NK-92 (cell line): ENCODE measurements around the gene ACVR1B.

Experiments used
- DNase-seq: peaks from one replicate; lab custom pipeline; 2025; ENCODE audit not compliant: unreplicated experiment; lab: John Stamatoyannopoulos, UW

ACVR1B gene

GRCh38 chr12:52020539-52021336 lies 69.2 kb downstream of the ACVR1B start:
- DNase-seq = no peak

GRCh38 chr12:52022841-52023181 lies 71.3 kb downstream of the ACVR1B start:
- no peak for DNase-seq

- peak; percentile 33 for DNase-seq
Observed at GRCh38 chr12:52023182-52023975, 71.9 kb downstream of the ACVR1B start.

GRCh38 chr12:52023976-52024688 lies 72.6 kb downstream of the ACVR1B start:
- no peak for DNase-seq

- DNase-seq = no peak
Observed at GRCh38 chr12:52024845-52025230, 73.3 kb downstream of the ACVR1B start.

- DNase-seq = no peak
Observed at GRCh38 chr12:52026263-52026662, 74.8 kb downstream of the ACVR1B start.

GRCh38 chr12:52027085-52027843 lies 75.8 kb downstream of the ACVR1B start:
- DNase-seq = no peak

- DNase-seq = no peak
Observed at GRCh38 chr12:52029685-52030084, 78.2 kb downstream of the ACVR1B start.

GRCh38 chr12:52032446-52032803 lies 80.9 kb downstream of the ACVR1B start:
- DNase-seq = no peak

GRCh38 chr12:52032804-52033445 lies 81.4 kb downstream of the ACVR1B start:
- peak; percentile 31 for DNase-seq

GRCh38 chr12:52033446-52034140 lies 82.1 kb downstream of the ACVR1B start:
- no peak for DNase-seq

GRCh38 chr12:52035190-52035589 lies 83.7 kb downstream of the ACVR1B start:
- DNase-seq = no peak

- DNase-seq = no peak
Observed at GRCh38 chr12:52035926-52036325, 84.4 kb downstream of the ACVR1B start.

- peak; percentile 20 for DNase-seq
Observed at GRCh38 chr12:52036587-52037171, 85.2 kb downstream of the ACVR1B start.

- DNase-seq = no peak
Observed at GRCh38 chr12:52037248-52037861, 85.9 kb downstream of the ACVR1B start.

- DNase-seq = no peak
Observed at GRCh38 chr12:52038447-52038846, 86.9 kb downstream of the ACVR1B start.

GRCh38 chr12:52041035-52041434 lies 89.5 kb downstream of the ACVR1B start:
- DNase-seq = no peak

- no peak for DNase-seq
Observed at GRCh38 chr12:52041695-52042123, 90.2 kb downstream of the ACVR1B start.

GRCh38 chr12:52042706-52043385 lies 91.3 kb downstream of the ACVR1B start:
- DNase-seq = no peak
